HG03103 (cell line): Measurements from ENCODE around the gene TUBGCP3.

Experiments
- ATAC-seq: cut with Tn5 transposase; IDR thresholded peaks from one replicate; pipeline ENCODE4 v1.9.1; 2021; ENCODE audit warnings: low read depth; ENCODE audit not compliant: unreplicated experiment

The TUBGCP3 gene

DNA sequence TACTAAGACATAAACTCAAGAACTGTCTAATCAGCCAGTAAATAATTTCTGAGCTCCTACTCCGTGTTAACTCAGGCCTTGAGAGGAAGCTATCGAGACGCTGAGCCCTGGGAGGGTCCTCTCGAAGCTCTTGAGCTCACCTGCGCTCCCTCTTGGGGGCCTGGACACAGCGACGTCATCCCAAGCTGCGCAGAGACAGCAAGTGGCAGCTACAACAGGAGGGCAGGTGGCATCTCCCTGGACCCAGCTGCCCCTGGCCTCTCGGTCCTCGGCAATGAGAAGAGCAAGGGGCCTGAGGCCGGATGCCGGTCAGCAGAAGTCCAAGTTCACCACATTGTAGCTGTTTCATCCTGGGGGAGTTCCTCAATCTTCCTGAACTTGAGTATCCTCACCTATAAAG is 30.5 kb upstream of the TUBGCP3 start:
- ATAC-seq: no peak

GRCh38 chr13:112617754-112618375 is 29.9 kb upstream of the TUBGCP3 start:
- no peak for ATAC-seq

GRCh38 chr13:112616586-112617362 is 28.8 kb upstream of the TUBGCP3 start:
- peak; percentile 85 for ATAC-seq

- ATAC-seq: no peak
Measured at GRCh38 chr13:112615391-112615790, 27.4 kb upstream of the TUBGCP3 start.

GRCh38 chr13:112614835-112615234 is 26.9 kb upstream of the TUBGCP3 start:
- no peak for ATAC-seq

DNA sequence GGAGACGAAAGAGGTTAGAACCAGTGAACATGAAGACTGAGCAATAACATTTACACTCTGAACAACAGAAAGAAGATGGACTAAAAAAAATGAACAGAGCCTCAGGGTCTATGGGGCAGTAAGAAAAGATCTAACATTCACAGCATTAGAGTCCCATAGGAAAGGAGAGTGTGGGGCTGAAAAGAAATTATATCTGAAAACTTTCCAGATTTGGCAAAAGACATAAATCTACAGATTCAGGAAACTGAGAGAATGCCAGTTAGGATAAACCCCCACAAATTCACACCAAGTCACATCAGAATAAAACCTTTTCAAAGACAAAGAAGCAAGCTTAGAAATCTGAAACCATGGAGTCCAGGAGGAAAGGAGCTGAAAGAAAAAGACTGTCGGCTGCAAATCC is 20.3 kb upstream of the TUBGCP3 start:
- ATAC-seq: no peak

GRCh38 chr13:112606109-112607001 is 18.4 kb upstream of the TUBGCP3 start:
- peak; percentile 100 for ATAC-seq

DNA sequence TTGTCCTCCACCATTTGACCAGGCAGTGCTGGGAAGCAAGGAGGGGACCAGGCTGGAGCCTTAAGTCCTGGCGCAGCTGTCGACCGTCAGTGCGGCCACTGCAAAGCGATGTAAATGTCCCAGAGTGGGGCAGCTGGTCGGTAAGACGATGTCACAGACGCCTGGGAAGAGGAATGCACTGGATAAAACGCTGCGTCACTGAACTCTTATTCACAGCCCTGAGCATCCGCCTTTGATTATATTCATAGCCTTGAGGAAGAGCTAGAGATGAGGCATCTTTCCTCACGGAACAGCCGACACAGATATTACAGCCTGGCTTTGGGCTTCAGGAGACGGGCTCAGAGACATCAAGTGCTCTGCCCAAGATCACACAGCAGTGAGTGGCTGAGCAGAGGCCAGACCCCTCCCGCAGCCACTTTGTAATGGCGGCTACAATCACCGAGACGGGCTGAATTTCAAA is 17.6 kb upstream of the TUBGCP3 start:
- ATAC-seq: no peak

DNA sequence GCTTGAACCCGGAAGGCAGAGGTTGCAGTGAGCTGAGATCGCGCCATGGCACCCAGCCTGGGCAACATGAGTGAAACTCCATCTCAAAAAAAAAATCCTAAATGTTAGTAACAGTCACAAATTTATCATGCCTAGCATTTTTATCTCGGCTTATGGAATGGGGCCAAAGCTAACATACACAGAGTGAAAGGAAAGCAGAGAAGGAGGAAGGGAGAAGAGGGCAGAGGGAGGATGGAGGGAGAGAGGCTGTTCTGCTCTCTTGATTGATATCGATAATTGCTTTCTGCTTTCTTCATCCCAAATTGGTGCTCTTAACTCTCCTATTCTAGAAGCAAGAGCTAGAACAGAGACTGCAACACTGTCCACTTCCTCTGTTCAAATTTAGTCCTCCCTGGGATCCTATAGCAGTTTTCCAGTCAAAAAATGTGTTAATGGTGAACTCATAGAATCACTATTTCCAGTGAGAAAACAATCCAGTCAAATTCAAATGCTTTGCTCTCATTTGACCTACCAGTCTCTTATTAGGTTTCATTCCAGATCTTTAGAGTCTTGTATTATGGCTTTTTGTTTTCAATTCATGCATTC is 15.8 kb upstream of the TUBGCP3 start:
- ATAC-seq: no peak

- no peak for ATAC-seq
Measured at GRCh38 chr13:112602189-112602588, 14.2 kb upstream of the TUBGCP3 start.

DNA sequence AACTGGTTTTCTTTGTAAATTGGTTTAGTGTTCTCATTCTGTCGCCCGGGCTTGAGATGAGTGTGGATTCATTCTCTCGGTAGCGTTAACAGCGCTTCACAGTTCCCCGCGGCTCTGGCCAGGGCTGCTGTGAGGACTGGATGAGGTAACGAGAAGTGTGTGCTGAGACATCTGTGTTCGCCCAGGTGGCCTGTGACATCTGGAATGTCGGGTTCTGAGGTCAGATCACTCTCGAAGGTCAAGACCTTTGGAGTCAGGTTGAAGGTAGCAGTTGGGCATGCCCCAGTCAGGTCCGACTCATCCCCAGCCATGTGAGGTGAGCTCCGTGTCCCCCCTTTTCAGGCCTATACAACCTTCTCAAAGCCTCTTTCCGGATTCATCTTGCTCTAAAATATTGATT is 13.4 kb upstream of the TUBGCP3 start:
- no peak for ATAC-seq

DNA sequence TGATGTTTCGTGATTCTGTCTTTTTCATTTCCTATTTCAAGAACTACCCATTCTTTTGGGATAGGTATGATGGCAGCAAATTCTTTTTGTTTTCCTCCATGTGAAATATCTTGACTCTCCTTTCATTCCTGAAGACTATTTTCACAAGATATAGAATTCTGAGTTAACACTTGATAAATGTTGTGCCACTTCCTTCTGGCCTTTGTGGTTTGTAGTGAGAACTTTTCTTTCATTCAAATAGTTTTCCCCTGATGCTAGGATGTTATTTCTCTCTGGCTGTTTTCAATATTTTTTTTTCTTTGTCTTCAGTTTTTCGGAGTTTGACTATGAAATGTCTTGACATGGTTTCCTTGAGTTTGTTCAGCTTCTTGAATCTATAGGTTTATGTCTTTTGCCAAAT is 8.3 kb upstream of the TUBGCP3 start:
- ATAC-seq: no peak

GRCh38 chr13:112592647-112593046 is 4.7 kb upstream of the TUBGCP3 start:
- no peak for ATAC-seq

DNA sequence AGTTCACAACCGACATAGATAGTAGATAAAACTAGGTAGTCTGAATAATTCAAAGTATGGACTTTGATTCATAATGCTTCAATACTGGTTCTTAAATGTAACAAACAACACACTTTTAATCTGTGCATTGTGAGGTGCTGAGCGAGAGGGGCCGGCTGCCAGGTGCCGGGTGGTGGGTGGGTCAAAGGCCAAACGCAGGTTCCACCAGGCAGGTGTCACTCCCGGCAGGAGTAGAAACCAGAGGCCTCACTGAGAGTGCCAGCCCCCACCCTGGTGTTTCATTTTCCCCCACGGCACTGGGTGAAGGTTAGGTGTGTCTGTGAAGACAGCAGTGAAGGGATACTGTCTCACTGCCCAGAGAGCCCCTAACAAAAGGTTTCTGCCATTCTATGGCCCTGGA is 4.2 kb upstream of the TUBGCP3 start:
- ATAC-seq: no peak

DNA sequence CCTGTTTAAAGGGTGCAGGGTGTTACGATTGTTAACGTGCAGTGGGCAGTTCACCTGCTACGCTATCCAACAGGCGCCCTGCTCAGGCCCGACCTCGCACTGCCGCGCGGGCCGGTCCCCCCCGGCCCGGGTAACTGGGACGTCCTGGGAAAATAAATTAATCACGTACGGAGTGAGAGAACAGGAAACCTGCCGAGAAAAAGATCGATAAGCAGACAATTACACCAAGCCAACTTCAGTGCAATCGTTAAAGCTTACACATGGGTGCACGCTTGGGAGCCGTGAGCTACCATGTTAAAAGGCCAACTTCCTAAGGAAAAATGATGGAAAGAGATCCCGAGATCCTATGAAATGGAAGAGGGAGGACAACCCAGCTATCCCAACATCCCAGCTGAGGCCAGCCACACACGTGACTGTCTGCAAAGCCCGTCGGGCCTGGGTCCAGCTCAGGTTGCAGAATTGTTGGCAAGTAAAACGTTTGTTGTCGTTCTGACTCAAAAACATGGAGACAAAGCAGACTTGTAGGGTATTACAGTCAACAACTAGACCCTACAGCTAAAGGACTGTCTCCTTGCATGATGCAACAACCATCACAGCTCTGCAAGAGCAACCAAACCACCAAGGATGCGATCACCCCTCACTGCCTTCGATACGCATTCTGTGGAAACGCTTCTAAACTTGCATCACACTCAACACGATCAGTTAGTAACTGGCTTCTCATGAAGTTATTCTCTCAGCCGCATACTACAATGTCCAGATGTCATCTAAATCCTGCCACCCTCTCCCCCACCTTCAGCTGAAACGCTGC is 741 bp upstream of the TUBGCP3 start:
- no peak for ATAC-seq

- ATAC-seq: peak; percentile 48
Measured at GRCh38 chr13:112587212-112587763, 665 bp downstream of the TUBGCP3 start.

DNA sequence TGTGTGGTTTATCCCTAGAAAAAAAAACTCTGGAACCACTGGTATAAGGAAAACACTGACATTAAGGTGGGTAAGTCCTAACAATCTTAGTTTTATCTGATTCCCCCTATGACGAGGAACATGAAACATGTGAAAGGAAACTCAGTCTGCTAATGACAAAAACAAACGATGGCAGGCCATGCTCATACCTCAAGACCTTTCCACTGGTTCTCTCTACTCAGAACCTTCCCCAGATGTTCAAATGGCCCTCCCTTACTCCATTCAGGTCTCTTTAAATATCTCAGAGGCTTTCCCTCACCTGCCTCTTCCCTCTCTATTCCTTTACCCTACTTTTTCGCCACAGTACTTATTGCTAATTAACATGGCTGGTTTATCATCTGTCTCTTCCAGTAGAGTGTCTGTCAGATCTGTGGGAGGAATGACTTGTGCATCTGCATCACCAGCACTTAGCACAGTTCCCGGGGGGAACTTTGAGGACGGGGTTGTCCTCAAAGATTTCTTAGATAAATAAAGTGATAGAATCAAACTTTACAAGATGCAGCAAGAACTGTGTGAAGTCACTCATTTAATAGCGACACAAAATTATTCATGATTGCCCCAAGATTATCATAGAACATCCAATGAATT is 1.5 kb downstream of the TUBGCP3 start:
- no peak for ATAC-seq

DNA sequence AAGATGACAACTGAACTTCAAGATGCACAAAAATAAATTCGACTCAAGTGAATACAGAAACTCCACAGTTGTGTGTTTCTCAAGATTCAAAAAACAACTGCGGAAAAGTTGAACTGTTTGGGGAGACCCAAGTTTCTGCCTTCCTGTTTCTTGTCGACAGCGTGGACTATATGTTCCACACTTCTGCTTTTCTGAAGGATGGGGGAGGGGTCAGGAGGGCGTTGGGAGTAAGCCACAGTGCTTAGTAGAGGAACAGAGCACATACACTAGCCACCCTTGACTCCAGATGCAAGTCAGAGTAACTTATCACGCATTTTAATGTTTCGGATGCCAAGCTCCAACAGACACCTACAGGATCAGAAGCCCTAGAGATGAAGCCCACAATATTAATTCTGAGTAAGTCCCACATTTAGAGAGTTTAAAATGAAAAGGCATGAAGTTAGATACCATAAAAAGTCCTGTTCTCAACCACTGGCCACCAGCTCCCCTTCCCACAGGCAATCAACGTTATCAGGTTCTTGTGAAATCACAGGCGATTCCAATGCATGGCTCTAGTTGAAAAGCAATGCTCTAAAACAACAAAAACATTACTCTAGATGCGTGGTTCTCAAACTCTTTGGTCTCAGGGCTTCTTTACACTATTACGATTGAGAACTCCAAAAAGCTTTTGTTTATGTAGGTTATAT is 4.2 kb downstream of the TUBGCP3 start:
- peak; percentile 42 for ATAC-seq

- ATAC-seq: no peak
Measured at GRCh38 chr13:112582263-112582662, 5.7 kb downstream of the TUBGCP3 start.
